Measurements from ENCODE around the gene CCRL2.
"Not testable (repeated sequence)": the region's sequence is repeated elsewhere in the genome, so short reads cannot be mapped to it uniquely, and the experiment has no call there.

GRCh38 chr3:46433118-46433517, 26.1 kb downstream of the CCRL2 start:
- not testable (repeated sequence) for TF ChIP-seq CTCF, POLR2AphosphoS5, POLR2A (IDR thresholded peaks at IDR 0.05)
